HG03108 (cell line): ENCODE data around the gene FAM193B.
"Not testable (repeated sequence)": the region's sequence is repeated elsewhere in the genome, so short reads cannot be mapped to it uniquely, and the experiment has no call there.

Experiments
- ATAC-seq: cut with Tn5 transposase; IDR thresholded peaks from one replicate; pipeline ENCODE4 v1.9.1; 2021; ENCODE audit warnings: moderate library complexity; ENCODE audit not compliant: unreplicated experiment

The FAM193B gene

GRCh38 chr5:177487975-177488374 is 66.4 kb downstream of the FAM193B start:
- ATAC-seq = no peak

GRCh38 chr5:177487144-177487543 is 67.2 kb downstream of the FAM193B start:
- no peak for ATAC-seq

- ATAC-seq = no peak
Measured at GRCh38 chr5:177486256-177486655, 68.1 kb downstream of the FAM193B start.

- ATAC-seq = not testable (repeated sequence)
Measured at GRCh38 chr5:177485753-177486152, 68.6 kb downstream of the FAM193B start.

- no peak for ATAC-seq
Measured at GRCh38 chr5:177484902-177485549, 69.3 kb downstream of the FAM193B start.

- ATAC-seq = no peak
Measured at GRCh38 chr5:177483994-177484901, 70.1 kb downstream of the FAM193B start.

- ATAC-seq = no peak
Measured at GRCh38 chr5:177483042-177483441, 71.3 kb downstream of the FAM193B start.

- no peak for ATAC-seq
Measured at GRCh38 chr5:177482359-177482795, 72.0 kb downstream of the FAM193B start.

GRCh38 chr5:177479774-177480173 is 74.6 kb downstream of the FAM193B start:
- ATAC-seq = no peak

GRCh38 chr5:177478711-177479646 is 75.4 kb downstream of the FAM193B start:
- ATAC-seq = no peak

GRCh38 chr5:177477701-177478477 is 76.5 kb downstream of the FAM193B start:
- ATAC-seq = no peak

- ATAC-seq = no peak
Measured at GRCh38 chr5:177476531-177477233, 77.7 kb downstream of the FAM193B start.

- ATAC-seq = no peak
Measured at GRCh38 chr5:177475563-177476427, 78.6 kb downstream of the FAM193B start.

- ATAC-seq = no peak
Measured at GRCh38 chr5:177474846-177475562, 79.4 kb downstream of the FAM193B start.

GRCh38 chr5:177474002-177474476 is 80.3 kb downstream of the FAM193B start:
- ATAC-seq = no peak

GRCh38 chr5:177473443-177474001 is 80.8 kb downstream of the FAM193B start, which contains the start of gene DBN1:
Gene DBN1 (minus strand): TSS chr5:177473634. CDS start chr5:177473521, 113 bp downstream.
- no peak for ATAC-seq
